Ishikawa (cell line): Measurements from ENCODE around the gene HRCT1.

ENCODE experiments used
- CEBPB ChIP-seq: IDR thresholded peaks from 2 replicates; pipeline ENCODE4 v1.6.1; 2012
- CREB1 ChIP-seq: IDR thresholded peaks from 2 replicates; pipeline ENCODE4 v1.6.1; 2012; ENCODE audit warnings: low read depth
- EGR1 ChIP-seq: IDR thresholded peaks from 2 replicates; pipeline ENCODE4 v1.6.1; 2012
- EP300 ChIP-seq: IDR thresholded peaks from 2 replicates; pipeline ENCODE4 v1.6.1; 2012; ENCODE audit warnings: borderline replicate concordance
- FOXM1 ChIP-seq: IDR thresholded peaks from 2 replicates; pipeline ENCODE4 v1.6.1; 2012; ENCODE audit warnings: low read depth, borderline replicate concordance
- MAX ChIP-seq: IDR thresholded peaks from 2 replicates; pipeline ENCODE4 v1.6.1; 2012
- NFIC ChIP-seq: IDR thresholded peaks from 2 replicates; pipeline ENCODE4 v1.6.1; 2012
- RAD21 ChIP-seq: IDR thresholded peaks from 2 replicates; pipeline ENCODE4 v1.6.1; 2012; ENCODE audit warnings: low read depth
- REST ChIP-seq: IDR thresholded peaks from 2 replicates; pipeline ENCODE4 v1.6.1; 2012; ENCODE audit warnings: low read depth, mild to moderate bottlenecking
- TAF1 ChIP-seq: IDR thresholded peaks from 2 replicates; pipeline ENCODE4 v1.6.1; 2012; ENCODE audit warnings: low read depth, mild to moderate bottlenecking
- TCF12 ChIP-seq: IDR thresholded peaks from 2 replicates; pipeline ENCODE4 v1.6.1; 2012; ENCODE audit warnings: low read depth
- TEAD4 ChIP-seq: IDR thresholded peaks from 2 replicates; pipeline ENCODE4 v1.6.1; 2012
- USF1 ChIP-seq: IDR thresholded peaks from 2 replicates; pipeline ENCODE4 v1.6.1; 2012
- YY1 ChIP-seq: IDR thresholded peaks from 2 replicates; pipeline ENCODE4 v1.6.1; 2012; ENCODE audit warnings: low read depth
- ZBTB7A ChIP-seq: IDR thresholded peaks from 2 replicates; pipeline ENCODE4 v1.6.1; 2012; ENCODE audit warnings: low read depth

HRCT1 gene

GRCh38 chr9:35910613-35911359 lies 4.8 kb downstream of the HRCT1 start:
- TF ChIP-seq ZBTB7A, result no peak
- TF ChIP-seq TEAD4, result no peak
- no peak for TF ChIP-seq EP300
- no peak for TF ChIP-seq USF1
- no peak for TF ChIP-seq CREB1
- no peak for TF ChIP-seq EGR1
- peak; percentile 85 for TF ChIP-seq RAD21
- no peak for TF ChIP-seq CEBPB
- TF ChIP-seq REST, result no peak

GRCh38 chr9:35911690-35912089 lies 5.7 kb downstream of the HRCT1 start:
- TF ChIP-seq EGR1 (no peak), NFIC (no peak)

- TF ChIP-seq CEBPB (no peak), REST (no peak), TAF1 (no peak), EP300 (no peak), ZBTB7A (peak; percentile 54; the same call in 1 of the 2 replicates)
These were observed 6.9 kb downstream of the HRCT1 start for GRCh38 chr9:35912791-35913400.

- no peak for TF ChIP-seq NFIC
- no peak for TF ChIP-seq EGR1
- TF ChIP-seq TAF1, result no peak
- no peak for TF ChIP-seq CEBPB
- no peak for TF ChIP-seq EP300
- TF ChIP-seq FOXM1, result no peak
These were observed 8.4 kb downstream of the HRCT1 start for GRCh38 chr9:35914301-35914807.

- TF ChIP-seq USF1 (no peak), TCF12 (no peak), FOXM1 (no peak), ZBTB7A (no peak), CEBPB (no peak), EP300 (no peak), CREB1 (no peak), MAX (no peak), TAF1 (no peak), RAD21 (no peak), EGR1 (no peak), NFIC (no peak), REST (no peak), TEAD4 (no peak), YY1 (no peak)
These were observed 9.8 kb downstream of the HRCT1 start for GRCh38 chr9:35915681-35916294.
